Right ventricle myocardium inferior (tissue), 1 donor: ENCODE results near the gene CTCF. TPM values are rescaled to one million over a fixed set of nuclear protein-coding genes. Genes with fewer than 3 reads are reported as not detected.
A peak's percentile ranks its signal among the peaks of the same experiment; 100 is the strongest.

Experiments
- ATAC-seq: fragments of 200-7000 bp; cut with Tn5 transposase; one replicate; pipeline ENCODE4 v1.9.1; 2020; ENCODE audit warnings: mild to moderate bottlenecking, moderate library complexity
- DNase-seq: peaks from one replicate; pipeline ENCODE4 v3.0.0; 2021; ENCODE audit errors: missing footprints
- intact Hi-C: fragments of 100-400 bp; cut with DNase I; formaldehyde crosslinking; loops from one replicate; pipeline ENCODE4 v1.11.0; 2022
- total RNA-seq: library from RNA; stranded (reverse); fragmentation: NEBNext Ultra II Directional; extraction: Animal tissue kit (Norgen Biotek cat#: 25700); gene quantifications from one replicate; pipeline ENCODE4 v1.2.1, GENCODE V29; 2021
- donor health status: DM: no; HTN: yes; CAD: no; lungs with severe emphysema.

The CTCF gene
- total RNA-seq, 1 donor from 2014 or later = 28.2 TPM

DNA sequence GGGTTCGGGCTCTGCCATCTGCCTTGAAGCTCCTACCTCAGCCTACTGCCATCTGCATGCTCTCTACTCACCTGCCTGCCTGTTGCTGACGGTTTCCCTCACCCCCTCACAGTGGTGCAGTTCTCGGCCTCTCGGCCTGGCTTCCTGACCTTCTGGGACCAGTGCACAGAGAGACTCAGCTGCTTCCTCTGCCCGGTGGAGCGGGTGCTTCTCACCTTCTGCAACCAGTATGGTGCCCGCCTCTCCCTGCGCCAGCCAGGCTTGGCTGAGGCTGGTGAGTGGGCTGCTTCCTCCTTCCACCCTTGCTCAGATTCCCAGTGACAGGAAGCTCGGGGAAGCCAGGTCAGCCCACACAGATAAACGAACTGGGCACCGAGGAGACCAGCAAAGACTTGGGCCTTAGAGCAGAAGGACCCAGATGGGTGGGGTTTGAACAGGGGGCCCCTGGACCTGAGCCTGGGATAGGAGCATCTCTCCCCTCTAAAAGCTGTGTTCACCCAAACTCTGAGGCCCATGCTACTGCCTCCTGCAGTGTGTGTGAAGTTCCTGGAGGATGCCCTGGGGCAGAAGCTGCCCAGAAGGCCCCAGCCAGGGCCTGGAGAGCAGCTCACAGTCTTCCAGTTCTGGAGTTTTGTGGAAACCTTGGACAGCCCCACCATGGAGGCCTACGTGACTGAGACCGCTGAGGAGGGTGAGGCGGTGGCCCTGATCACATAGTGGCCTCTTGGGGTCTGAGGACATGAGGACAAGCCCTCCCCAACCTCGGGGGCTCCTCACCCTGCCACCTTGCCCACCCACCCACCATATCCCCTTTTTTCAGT, 17.3 kb upstream of the CTCF start:
- DNase-seq = no peak
- intact Hi-C loops = no loop called here
- no peak for ATAC-seq

DNA sequence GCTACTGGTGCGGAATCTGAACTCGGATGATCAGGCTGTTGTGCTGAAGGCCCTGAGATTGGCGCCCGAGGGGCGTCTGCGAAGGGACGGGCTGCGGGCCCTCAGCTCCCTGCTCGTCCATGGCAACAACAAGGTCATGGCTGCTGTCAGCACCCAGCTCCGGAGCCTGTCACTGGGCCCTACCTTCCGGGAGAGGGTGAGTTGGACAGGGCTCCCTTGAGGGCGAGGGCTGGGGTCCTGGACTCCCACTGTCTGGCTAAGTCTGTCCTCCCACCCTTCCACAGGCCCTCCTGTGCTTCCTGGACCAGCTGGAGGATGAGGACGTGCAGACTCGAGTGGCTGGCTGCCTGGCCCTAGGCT, 16.7 kb upstream of the CTCF start:
- intact Hi-C loops = loop anchor here (2.0 kb wide), 1 partner anchor 17 kb away; the partner anchor contains the start of gene CTCF
- DNase-seq = no peak
- no peak for ATAC-seq

DNA sequence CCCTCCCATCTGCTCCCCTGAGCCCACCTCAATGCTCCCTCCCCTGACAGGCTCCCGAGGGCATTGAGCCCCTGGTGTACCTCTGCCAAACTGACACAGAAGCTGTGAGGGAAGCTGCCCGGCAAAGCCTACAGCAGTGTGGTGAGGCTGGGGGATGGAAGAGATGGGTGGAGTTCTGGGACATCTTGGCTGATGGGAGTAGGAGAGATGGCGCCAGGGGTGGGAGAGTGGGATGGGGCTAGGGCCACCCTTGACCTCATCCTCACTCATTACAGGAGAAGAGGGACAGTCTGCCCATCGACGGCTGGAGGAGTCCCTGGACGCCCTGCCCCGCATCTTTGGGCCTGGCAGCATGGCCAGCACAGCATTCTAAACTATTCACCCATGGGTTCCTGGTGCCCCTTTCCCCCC, 16.2 kb upstream of the CTCF start:
- no peak for ATAC-seq
- intact Hi-C loops = loop anchor here (2.0 kb wide), 1 partner anchor 17 kb away; the partner anchor contains the start of gene CTCF
- no peak for DNase-seq

DNA sequence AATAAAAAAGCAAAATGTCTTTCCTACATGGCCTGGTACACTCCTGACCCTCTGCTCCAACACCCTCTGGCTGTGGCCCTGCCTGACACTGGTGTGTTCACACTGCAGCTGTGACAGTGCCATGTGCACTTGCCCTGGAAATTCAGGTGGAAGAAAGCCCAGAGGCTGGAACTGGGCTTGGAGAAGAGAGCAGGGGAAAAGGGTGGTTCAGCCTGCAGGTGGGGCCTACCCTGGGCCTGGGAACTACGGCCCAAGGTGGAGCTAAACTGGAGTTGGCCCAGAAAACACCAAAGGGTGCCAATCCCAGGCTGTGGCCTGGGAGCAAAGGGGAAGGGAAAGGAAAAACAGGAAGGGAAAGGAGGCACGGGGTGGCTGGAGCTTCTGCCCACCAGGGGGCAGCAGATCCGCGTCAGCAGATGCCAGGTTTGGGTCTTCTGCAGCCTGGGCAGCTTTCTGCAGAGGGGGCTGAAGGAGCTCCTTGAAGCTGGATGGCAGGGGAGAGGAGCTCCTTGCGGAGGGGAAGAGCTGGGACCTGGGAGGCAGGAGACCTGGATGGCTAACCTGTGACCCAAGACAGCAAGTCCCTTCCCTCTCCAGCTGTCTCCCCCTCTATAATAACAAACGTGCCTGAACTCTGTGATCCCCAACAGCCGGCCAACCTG, 15.4 kb upstream of the CTCF start:
- ATAC-seq = peak; percentile 69
- intact Hi-C loops = loop anchor here (2.0 kb wide), 1 partner anchor 16 kb away; the partner anchor contains the start of gene CTCF
- peak; percentile 87 for DNase-seq

DNA sequence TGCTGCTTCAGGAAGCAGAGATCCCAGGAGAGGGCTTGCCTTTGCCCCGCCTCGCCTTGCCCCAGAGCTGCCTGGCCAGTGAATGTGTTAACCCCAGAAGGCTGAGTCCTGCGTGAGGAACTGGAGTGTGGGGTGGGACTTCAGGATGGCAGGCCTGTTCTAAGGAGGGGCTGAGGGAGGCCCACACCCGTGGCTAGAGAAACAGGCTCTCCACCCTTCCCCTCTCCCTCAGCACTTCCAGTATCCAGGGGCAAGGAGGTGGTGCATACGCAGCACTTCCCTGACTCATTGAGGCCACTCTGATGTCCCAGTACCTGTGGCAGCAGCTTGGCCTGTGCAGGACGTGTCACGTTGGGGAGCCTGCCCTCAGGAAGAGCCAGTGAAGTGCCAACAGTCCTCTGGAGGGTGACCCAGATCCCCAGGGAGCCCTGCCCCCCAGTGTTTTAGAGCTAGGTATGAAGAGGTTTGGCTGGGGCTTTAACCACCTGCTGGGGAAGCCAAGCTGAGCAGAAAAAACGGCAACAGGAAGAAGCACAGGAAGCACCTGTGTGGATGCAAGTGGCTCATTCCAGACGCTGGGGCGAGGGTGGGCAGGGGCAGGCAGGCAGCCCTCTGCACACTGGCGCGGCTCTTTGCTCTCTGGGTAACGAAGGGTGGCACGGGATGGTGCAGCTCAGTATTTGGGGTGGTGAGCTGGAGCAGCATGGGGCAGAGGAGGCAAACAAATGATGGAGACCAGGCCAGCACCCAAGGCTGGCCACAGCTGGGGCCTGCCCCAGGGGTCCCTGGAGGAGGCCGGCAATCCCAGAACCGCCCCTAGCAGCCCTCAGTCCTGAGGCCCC, 14.7 kb upstream of the CTCF start:
- no peak for DNase-seq
- intact Hi-C loops = loop anchor here (2.0 kb wide), 1 partner anchor 15 kb away; the partner anchor contains the start of gene CTCF
- ATAC-seq = no peak

DNA sequence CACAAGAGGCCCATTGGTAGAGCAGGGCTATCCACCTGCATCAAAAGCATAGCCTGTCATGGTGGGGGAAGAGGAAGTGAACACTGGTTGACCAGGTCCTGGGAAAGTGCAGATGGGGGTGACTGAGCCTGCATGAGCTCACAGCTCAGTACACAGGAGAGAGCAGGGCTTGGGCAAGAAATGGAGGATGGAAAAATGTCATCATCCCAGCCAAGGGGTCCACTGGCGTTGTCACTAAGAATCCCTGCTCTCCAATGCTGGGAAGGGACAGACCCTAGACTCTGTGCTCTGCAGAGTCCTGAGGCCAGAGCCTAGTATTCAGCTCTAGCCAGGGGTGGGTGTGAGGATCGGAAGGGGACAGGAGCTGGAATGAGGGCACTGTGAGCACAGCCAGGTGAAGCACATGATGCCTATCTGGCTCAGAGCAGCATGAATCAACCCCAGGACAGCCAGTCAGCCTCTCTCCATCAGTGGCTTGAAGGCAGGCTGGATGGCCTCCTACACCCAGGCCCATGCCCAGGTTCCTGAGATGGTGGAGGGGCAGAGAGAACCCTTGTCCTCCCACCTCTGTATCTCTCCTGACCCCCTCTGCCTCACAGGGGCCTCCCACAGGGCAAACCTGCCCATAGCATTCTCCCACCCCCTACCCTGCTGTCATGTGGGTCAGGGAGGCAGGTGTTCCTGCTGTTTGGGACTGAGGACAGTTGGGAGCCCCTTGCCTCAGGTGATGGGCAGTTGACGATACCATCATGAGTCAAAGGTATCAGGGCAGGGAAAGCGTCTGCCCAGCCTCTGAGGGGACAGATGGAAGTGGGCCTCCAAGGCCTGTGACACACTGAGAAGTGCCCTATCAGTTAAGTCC, 13.8 kb upstream of the CTCF start:
- DNase-seq (no peak), ATAC-seq (no peak)
- intact Hi-C loops = no loop called here

DNA sequence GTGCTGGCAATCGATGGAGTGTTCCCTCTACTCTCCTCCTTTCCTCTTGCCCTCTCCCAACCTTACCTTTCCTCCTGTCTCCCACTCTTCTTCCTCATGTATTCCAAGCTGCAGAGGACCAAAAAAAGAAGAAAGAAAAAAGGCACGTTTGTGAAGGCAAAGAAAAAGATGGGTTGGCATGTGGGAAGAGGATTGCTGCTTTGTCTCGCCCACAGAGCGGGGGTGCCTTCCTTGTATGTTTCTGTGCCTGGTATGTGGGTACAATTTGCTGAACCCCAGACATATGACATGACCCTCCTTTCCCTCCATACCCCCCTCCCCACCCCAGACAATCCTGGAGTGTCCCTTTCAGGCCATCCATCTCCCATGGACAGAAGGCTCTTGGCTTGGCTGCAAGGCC, 13.1 kb upstream of the CTCF start:
- intact Hi-C loops = no loop called here
- ATAC-seq = no peak
- no peak for DNase-seq

DNA sequence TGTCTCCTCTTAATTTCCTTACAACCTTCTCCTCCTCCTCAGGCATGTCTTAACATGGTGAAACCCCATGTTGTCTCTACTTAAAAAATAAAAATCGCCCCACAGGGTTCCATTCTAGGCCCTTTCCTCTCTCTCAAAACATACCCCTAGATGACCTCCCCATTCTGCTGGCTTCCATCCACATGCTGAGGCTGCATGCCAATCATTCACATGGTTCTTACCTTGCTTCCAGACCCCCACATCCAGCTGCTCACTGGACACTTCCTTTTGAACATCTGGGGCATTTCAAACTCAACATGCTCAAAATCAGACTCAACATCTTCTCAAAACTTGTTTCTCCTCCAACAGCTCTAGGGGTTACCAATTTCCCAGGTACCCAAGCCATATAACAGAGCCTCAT, 12.4 kb upstream of the CTCF start:
- DNase-seq (no peak), ATAC-seq (no peak)
- intact Hi-C loops = no loop called here

DNA sequence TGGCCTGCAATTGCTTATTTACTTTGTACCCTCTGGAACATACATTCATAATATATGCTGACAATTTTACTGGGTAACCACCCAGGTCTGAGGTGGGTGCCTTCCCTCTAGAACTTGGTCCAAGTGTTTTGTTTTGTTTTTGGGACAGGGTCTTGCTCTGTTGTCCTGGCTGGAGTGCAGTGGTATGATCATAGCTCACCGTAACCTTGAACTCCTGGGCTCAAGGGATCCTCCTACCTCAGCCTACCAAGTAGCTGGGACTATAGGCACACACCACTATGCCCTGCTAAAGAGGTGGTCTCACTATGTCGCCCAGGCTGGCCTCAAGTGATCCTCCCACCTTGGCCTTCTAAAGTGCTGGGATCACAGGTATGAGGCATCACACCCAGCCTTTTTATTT, 11.2 kb upstream of the CTCF start:
- DNase-seq = no peak
- intact Hi-C loops = no loop called here
- no peak for ATAC-seq

DNA sequence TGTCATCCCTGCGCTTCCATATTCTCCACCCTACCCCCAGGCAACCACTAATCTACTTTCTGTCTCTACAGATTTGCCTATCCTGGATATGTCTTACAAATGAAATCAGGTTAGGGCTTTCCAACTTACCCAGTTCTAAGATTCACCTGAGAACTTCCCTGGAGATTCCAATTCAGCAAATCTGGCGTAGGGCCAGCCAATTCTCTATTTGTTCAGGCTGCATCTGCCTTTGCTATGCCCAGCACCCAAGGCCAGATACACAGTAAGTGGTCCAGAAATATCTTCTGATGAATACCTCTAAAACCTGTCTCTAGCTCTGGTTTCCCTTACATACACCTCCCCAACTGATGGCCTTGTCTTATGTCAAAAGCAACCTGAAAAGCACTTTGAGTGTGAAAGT, 10.4 kb upstream of the CTCF start:
- intact Hi-C loops = no loop called here
- ATAC-seq = no peak
- no peak for DNase-seq

DNA sequence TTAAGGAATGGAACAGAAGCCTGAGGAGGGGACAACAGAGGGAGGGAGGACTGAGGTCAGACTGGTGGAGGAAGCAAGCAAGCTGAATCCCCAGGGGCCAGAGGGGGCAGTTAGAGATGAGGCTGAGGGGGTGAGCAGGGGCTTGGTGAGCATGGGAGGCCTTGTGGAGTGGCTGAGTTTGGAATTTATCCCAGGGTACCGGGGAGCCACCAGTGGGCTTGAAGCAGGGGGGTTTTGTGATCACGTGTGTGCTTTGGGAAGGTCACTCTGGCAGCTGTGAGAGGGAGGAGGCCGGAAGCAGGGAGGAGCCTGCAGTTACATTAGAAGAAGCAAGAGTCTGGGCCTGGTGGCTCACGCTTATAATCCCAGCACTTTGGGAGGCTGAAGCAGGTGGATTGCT, 9.8 kb upstream of the CTCF start:
- DNase-seq (no peak), ATAC-seq (peak; percentile 40)
- intact Hi-C loops = no loop called here

DNA sequence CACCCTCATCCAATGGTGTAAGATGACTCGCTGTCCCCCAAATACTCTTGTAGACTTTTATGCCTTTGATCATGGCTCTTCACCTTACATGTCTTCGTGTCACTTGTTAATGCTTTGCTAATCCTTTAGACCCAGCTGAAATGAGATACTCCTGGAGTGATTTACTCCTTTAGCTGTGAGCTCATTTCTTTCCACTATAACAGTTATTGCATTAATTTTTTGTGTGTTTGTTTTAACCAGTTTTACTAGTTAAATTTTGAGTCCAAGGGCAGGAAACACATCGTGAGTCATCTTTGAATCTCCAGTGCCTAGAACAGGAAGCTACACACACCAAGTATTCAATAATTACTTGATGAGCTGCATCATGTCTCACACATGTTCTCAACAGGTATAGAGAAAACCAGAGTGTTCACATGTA, 6.5 kb upstream of the CTCF start:
- DNase-seq = no peak
- intact Hi-C loops = no loop called here
- no peak for ATAC-seq

DNA sequence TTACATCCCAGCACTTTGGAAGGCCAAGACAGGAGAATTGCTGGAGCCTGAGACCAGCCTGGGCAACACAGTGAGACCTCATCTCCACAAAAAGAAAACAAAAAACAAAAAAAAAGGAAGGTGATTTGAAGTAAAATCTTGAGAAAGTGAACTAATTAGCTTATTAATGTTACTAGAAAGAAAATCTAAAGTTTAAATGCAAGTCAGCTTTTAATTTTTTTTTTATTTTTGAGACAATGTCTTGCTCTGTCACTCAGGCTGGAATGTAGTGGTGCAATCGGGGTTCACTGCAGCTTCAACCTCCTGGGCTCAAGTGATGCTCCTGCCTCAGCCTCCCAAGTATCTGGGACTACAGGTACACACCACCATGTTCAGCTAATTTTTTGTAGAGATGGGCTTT, 3.5 kb upstream of the CTCF start:
- no peak for ATAC-seq
- intact Hi-C loops = no loop called here
- DNase-seq = no peak

DNA sequence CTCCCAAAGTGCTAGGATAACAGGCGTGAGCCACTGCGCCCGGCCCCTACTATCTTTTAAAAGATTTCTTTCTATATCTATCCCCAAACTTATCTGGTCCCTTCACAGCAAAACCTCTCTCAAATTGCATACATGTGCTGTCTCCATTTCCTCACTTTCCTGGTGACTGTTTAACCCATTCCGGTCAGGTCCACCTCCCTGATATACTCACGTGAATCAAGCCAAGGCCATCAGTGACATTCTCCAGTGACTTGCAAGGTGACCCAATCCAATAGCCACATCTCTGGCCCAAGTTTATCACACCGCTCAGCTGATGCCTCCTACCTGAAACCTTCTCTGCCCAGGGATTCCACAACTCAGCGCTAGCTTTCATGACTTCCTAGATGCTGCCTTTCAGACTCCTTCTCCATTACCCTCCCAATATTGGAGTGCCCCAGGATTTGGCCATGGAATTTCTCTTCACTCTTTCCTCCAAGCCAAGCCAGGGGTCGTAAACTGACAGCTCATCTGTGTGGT, 1.4 kb upstream of the CTCF start:
- intact Hi-C loops = loop anchor here (2.0 kb wide), 1 partner anchor 20 kb away; no protein-coding TSS in a partner anchor
- no peak for DNase-seq

DNA sequence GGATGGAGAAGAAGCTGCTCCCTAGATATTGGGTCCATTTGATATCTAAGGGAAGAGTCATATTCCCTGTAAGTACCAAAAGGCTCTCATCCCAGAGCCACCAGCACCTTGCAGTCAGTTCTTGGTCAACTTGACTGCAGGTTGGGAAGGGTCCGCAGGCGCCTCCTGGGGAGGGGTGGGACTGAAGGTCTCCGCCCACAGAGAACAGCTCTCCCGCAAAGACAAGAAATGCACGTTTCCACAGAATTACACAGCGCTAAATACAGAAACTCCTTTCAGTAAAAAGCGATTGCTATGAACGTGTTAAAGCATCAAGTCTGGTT, 864 bp upstream of the CTCF start:
- intact Hi-C loops = loop anchor here (2.0 kb wide), 1 partner anchor 21 kb away; no protein-coding TSS in a partner anchor
- DNase-seq (no peak), ATAC-seq (no peak)

More for the DNA sequence above, 1.4 kb upstream of the CTCF start:
- no peak for ATAC-seq

DNA sequence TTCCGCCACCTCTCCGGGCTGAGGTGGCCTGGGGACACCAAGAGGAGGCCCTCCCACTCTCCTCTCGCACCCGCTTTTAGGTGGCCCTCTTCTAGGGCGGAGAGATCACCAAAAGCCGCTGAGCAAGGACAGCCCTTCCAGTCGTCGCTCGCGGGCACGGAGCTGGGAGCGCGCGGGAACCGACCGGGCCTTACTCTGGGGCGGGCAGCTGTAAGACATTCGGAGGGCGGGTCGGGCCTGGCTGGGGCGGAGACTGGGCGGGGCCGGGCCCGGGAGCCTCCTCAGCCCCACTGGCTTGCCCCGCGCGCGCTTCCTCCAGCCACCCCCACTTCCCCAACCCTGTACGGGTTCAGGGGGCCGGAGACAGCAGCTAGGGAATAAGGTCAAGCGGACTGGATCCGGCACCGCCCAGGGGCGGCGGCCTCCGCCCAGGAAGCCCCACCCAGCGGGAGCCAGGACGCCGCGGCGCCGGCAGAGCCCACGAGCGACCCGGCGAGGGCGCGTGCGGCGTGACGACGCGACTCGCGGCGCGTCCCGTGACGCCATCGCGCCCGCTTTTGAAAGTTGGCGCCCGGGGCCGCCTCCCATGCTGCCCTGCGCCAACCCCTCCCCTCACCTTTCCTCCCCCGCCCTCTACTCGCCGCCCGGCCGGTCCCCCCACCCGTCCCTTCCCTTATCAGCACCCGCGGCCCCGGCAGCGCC, 351 bp upstream of the CTCF start:
- peak; percentile 95 for ATAC-seq
- intact Hi-C loops = loop anchor here (1.0 to 2.0 kb wide), 6 partner anchors 15 to 105 kb away; no protein-coding TSS in a partner anchor
- peak; percentile 99 for DNase-seq

DNA sequence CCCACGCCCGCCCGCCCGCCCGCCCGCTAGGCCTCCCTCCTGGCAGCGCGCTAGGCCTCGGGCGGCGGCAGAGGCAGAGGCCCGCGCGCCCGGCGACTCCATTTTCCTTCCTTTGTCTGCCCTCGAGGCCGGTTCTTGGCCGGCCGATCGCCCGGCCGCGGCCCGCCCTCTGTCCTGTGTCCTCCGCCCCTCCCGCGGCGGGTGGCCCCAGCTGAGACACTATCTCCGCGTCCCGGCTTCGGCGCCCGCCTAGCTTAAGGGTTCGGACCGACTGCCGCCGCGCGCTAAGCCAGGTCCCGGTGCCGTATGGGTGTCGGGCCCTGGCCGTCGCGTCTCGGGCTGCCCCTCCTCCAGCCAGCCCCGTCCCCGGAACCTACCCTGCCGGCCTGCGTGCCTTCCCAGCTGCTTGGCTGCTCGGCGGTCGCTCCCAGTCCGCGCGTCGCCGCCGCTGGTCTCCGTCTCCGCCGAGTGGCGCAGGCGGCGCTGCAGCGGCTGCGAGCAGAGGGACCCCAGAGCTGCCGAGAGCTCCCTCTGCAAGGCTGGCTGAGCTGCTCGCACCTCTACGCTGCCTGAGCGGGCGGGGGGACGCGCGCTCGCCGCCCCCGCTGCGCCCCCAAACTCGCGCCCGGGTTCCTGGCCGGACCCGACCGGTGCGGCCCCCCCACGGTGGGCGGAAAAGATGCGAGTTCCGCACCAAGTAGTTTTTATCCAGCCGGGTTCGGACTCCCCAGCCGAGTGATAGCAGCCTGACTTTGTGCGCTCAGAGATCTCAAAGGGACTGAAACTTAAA, 787 bp downstream of the CTCF start:
- peak; percentile 87 for DNase-seq
- intact Hi-C loops = loop anchor here (1.0 to 2.0 kb wide), 5 partner anchors 16 to 104 kb away; no protein-coding TSS in a partner anchor
- ATAC-seq = peak; percentile 11
